SH-SY5Y (cell line): ENCODE results near the gene PFDN4.

ENCODE experiments used
- GATA2 ChIP-seq: IDR thresholded peaks from 2 replicates; pipeline ENCODE4 v1.6.1; 2011; ENCODE audit warnings: mild to moderate bottlenecking, low read depth, low read length
- GATA3 ChIP-seq: IDR thresholded peaks from 2 replicates; pipeline ENCODE4 v1.6.1; 2011; ENCODE audit warnings: low read depth, mild to moderate bottlenecking, low read length, moderate library complexity

DNA sequence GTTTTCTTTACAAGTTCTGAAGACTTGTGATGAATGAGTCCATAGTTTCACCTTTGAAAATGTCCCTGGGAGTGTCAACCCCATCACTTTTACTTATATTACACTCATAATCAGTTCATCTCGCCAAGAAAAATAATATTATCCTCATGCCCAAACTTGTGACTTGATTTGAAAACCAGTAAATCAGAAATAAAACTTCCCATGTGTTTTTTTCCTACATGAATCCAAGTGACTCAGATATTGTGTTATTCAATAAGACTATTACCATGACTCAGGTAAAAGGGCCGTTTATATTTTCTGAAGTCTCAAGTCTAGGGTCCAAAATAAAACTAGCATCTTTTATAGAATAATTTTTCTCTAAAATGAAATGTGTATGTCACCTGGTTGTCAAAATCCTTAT, 18.3 kb upstream of the PFDN4 start:
- TF ChIP-seq GATA3 (no peak), GATA2 (no peak)
